ENCODE results near the gene KIFBP. TPM values are rescaled to one million over a fixed set of nuclear protein-coding genes. Genes with fewer than 3 reads are reported as not detected.
"Not testable (repeated sequence)": the region's sequence is repeated elsewhere in the genome, so short reads cannot be mapped to it uniquely, and the experiment has no call there.

KIFBP gene
- total RNA-seq, 2 experiments from 2014 or later, result 9.7 to 10.9 TPM

GRCh38 chr10:68959695-68960527 is 28.7 kb upstream of the KIFBP start:
- POLR2A ChIA-PET, result interaction anchor here (0.7 to 7.6 kb wide), 6 partner anchors 8 to 58 kb away, joined by 3 to 105 read pairs (median 4); no protein-coding TSS in a partner anchor
- no peak for DNase-seq

DNA sequence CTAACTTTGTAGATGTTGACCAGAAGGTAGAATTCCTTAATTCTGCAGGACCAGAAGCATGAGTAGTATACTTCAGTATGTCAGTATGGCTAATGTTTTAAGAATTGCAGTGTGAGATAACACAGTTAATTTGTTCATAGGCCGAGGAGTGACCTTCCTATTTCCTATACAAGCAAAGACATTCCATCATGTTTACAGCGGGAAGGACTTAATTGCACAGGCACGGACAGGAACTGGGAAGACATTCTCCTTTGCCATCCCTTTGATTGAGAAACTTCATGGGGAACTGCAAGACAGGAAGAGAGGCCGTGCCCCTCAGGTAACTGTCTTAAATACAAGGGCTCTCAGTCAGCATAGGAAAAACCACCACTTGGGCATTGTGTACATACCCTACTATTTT is 25.5 kb upstream of the KIFBP start:
- no peak overlapping the region for H3K27ac Mint-ChIP-seq
- ChIA-PET CTCF (interaction anchor here (0.9 kb wide), 1 partner anchor 131 kb away, joined by 4 read pairs; no protein-coding TSS in a partner anchor), POLR2A (interaction anchor here (1.0 to 2.4 kb wide), 4 partner anchors 10 to 62 kb away, joined by 3 to 5 read pairs (median 4); partner anchors contain the start of gene DDX50)
- no peak for ATAC-seq
- DNase-seq, result no peak
- H3K27me3 Mint-ChIP-seq, result no peaks in the 10 kb centered on the region
- intact Hi-C loops (cut with micrococcal nuclease), result no loop called here
- H3K9me3 Mint-ChIP-seq, result no peaks in the 10 kb centered on the region
- H3K36me3 Mint-ChIP-seq (ENCODE audit: low read depth), result peaks cover 75% of the 10 kb centered on the region
- TF ChIP-seq, protein P1, sequence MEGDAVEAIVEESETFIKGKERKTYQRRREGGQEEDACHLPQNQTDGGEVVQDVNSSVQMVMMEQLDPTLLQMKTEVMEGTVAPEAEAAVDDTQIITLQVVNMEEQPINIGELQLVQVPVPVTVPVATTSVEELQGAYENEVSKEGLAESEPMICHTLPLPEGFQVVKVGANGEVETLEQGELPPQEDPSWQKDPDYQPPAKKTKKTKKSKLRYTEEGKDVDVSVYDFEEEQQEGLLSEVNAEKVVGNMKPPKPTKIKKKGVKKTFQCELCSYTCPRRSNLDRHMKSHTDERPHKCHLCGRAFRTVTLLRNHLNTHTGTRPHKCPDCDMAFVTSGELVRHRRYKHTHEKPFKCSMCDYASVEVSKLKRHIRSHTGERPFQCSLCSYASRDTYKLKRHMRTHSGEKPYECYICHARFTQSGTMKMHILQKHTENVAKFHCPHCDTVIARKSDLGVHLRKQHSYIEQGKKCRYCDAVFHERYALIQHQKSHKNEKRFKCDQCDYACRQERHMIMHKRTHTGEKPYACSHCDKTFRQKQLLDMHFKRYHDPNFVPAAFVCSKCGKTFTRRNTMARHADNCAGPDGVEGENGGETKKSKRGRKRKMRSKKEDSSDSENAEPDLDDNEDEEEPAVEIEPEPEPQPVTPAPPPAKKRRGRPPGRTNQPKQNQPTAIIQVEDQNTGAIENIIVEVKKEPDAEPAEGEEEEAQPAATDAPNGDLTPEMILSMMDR (IDR thresholded peaks at IDR 0.05), result no peak
- peaks cover 37% of the 10 kb centered on the region for H3K4me1 Mint-ChIP-seq (ENCODE audit: low read depth)
- H3K4me3 Mint-ChIP-seq, result no peak overlapping the region

More at GRCh38 chr10:68959695-68960527, 28.7 kb upstream of the KIFBP start:
- H3K4me3 Mint-ChIP-seq, result peak overlapping the region; percentile 66
- H3K4me1 Mint-ChIP-seq (ENCODE audit: low read depth), result peaks cover 38% of the 10 kb centered on the region
- intact Hi-C loops (cut with micrococcal nuclease), result loop anchor here (5.0 kb wide), 1 partner anchor 58 kb away; the partner anchor contains the start of gene DDX50
- TF ChIP-seq, protein P1 (IDR thresholded peaks at IDR 0.05), result no peak
- peaks cover 73% of the 10 kb centered on the region for H3K36me3 Mint-ChIP-seq (ENCODE audit: low read depth)
- H3K27me3 Mint-ChIP-seq, result no peaks in the 10 kb centered on the region
- H3K27ac Mint-ChIP-seq, result peak overlapping the region; percentile 80
- no peak for ATAC-seq
- no peaks in the 10 kb centered on the region for H3K9me3 Mint-ChIP-seq
- CTCF ChIA-PET, result interaction anchor here (0.8 to 2.6 kb wide), 4 partner anchors 8 to 28 kb away, joined by 3 to 9 read pairs (median 4); no protein-coding TSS in a partner anchor

DNA sequence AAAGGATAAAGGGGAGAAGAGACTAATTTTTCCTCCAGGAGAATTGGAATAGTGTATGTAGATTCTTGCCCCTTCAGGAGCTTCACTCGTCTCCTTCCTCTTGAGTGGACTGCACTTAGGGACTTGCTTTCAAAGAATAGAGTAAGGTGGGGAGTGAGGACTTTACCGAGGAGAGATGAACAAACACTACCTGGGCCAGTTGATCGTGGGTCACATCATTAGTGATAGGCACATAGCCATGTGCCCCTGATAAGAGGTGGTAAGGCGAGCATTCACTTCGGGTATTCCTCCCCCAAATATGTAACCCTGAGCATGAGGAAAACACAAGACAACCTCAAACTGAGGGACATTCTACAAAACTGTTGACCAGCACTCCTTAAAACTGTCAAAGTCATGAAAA is 14.6 kb upstream of the KIFBP start:
- H3K4me1 Mint-ChIP-seq (ENCODE audit: low read depth), result peaks cover 6% of the 10 kb centered on the region
- H3K27me3 Mint-ChIP-seq, result no peaks in the 10 kb centered on the region
- no peak overlapping the region for H3K4me3 Mint-ChIP-seq
- no peaks in the 10 kb centered on the region for H3K9me3 Mint-ChIP-seq
- POLR2A ChIA-PET, result interaction anchor here (0.7 to 8.7 kb wide), 6 partner anchors 9 to 65 kb away, joined by 3 to 105 read pairs (median 4); partner anchors contain the start of gene DDX21
- peaks cover 68% of the 10 kb centered on the region for H3K36me3 Mint-ChIP-seq (ENCODE audit: low read depth)
- CTCF ChIA-PET, result no interaction called here
- H3K27ac Mint-ChIP-seq, result no peak overlapping the region
- intact Hi-C loops (cut with micrococcal nuclease), result no loop called here
- no peak for ATAC-seq
- TF ChIP-seq, protein P1 (IDR thresholded peaks at IDR 0.05), result no peak
- DNase-seq, result no peak

GRCh38 chr10:68975936-68976473 is 12.6 kb upstream of the KIFBP start:
- H3K4me3 Mint-ChIP-seq; DNase-seq; H3K27ac Mint-ChIP-seq; H3K27me3 Mint-ChIP-seq; H3K9me3 Mint-ChIP-seq; intact Hi-C loops (cut with micrococcal nuclease); ATAC-seq; H3K4me1 Mint-ChIP-seq (ENCODE audit: low read depth): not testable (repeated sequence)
- H3K36me3 Mint-ChIP-seq (ENCODE audit: low read depth), result peaks cover 68% of the 10 kb centered on the region
- CTCF ChIA-PET, result interaction anchor here (1.0 kb wide), 1 partner anchor 16 kb away, joined by 4 read pairs; no protein-coding TSS in a partner anchor
- POLR2A ChIA-PET, result interaction anchor here (0.7 to 8.7 kb wide), 2 partner anchors 18 to 34 kb away, joined by 3 to 105 read pairs; partner anchors contain the start of gene DDX21

DNA sequence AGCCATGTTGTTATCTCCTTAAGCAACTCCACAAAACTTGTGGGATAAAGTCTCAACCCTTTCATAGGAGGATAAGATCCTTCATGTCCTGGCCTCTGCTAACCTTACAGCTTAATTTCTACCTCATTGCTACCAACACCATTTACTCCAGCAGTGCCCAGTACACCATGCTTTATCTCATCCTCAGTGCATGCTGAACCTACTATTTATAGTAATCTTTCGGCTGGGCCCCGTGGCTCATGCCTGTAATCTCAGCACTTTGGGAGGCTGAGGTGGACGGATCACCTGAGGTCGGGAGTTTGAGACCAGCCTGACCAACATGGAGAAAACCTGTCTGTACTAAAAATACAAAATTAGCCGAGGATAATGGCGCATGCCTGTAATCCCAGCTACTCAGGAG is 8.9 kb upstream of the KIFBP start:
- H3K4me3 Mint-ChIP-seq; ATAC-seq; H3K27me3 Mint-ChIP-seq; H3K9me3 Mint-ChIP-seq; intact Hi-C loops (cut with micrococcal nuclease); DNase-seq; H3K4me1 Mint-ChIP-seq (ENCODE audit: low read depth); H3K27ac Mint-ChIP-seq: not testable (repeated sequence)
- POLR2A ChIA-PET, result interaction anchor here (0.6 to 1.9 kb wide), 7 partner anchors 9 to 201 kb away, joined by 3 to 7 read pairs (median 3); partner anchors contain the start of gene SUPV3L1
- peaks cover 59% of the 10 kb centered on the region for H3K36me3 Mint-ChIP-seq (ENCODE audit: low read depth)
- CTCF ChIA-PET, result interaction anchor here (0.7 to 1.7 kb wide), 2 partner anchors 8 to 24 kb away, joined by 3 to 7 read pairs; partner anchors contain the start of gene DDX21
